ENCODE measurements around the gene TAX1BP1.

Gene TAX1BP1

DNA sequence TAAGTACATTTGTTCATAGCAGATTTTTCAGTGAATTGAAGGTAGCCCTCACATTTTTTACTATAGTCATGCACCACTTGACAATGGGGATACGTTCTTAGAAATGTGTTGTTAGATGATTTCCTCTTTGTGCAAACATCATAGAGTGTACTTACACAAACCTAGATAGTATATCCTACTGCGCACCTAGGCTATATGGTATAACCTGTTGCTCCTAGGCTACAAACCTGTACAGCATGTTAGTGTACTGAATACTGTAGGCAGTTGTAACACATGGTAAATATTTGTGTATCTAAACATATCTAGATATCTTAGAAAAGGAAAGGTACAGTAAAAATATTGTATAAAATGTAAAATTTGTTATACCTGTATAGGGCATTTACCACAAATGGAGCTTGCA, 41.2 kb downstream of the TAX1BP1 start:
- DNase-seq (ENCODE audit: low spot score) = no peak

DNA sequence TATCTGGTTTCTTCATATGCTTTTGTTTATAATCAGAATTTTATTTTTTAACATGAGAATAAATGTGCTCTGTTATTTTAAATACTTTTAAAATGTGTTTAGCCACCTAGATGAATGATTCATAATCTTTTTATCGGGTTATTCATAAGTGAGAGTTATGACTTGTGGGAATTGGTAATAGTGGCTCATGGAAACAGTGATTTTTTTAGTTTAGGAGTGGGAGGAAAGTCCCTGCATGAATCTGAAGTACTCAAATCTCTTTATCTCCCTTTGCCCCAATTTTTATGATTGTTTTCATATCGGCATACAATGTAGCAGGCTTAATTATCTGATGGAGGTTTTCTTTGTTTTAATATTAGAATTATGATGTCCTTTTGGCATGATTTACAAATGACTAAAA, 42.9 kb downstream of the TAX1BP1 start:
- no peak for DNase-seq (ENCODE audit: low spot score)

DNA sequence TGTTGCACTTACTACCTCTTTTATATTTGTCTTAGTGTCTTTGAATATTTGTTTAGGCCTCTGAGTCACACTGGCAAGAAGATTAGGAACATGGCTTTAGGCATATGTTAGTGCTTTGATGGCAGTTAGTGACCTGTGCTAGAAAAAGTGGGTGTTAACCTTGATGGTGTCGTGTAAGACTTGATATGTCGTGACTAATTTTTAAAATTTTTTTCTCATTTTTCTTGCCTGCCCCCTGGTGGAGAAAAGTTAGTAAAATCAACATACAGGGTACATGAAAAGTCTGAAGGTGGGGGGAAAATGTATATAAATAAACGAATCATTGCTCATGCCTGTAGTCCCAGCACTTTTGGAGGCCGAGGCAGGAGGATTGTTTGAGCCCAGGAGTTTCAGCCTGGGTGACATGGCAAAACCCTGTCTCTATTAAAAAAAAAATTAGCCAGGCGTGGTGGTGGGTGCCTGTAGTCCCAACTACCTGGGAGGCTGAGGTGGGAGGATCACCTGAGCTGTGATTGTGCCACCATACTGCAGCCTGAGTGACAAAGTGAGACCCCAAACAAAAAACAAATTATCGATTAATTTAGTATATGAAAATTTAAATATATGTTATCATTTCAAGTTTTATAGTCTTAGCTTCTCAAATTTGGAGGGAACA, 44.6 kb downstream of the TAX1BP1 start:
- peak; percentile 41 for DNase-seq (ENCODE audit: low spot score)

DNA sequence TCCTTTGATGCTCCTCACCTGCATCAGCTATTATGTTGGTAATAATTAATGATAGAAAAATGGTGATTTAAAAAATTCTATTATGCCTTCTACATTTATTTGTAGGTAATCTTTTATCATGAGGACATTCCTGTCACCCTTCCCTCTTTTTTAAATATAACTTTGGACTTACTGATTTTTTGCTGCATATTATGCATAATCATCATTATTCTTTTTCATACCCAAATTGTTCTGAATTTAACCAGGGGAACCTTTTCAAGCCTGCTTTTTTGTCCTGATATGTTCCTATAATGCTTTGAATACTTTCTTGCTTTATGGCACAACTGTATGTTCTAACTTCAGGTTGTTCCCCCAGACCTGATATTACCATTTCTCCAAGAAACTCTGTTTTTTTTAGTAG, 48.5 kb downstream of the TAX1BP1 start:
- no peak for DNase-seq (ENCODE audit: low spot score)

DNA sequence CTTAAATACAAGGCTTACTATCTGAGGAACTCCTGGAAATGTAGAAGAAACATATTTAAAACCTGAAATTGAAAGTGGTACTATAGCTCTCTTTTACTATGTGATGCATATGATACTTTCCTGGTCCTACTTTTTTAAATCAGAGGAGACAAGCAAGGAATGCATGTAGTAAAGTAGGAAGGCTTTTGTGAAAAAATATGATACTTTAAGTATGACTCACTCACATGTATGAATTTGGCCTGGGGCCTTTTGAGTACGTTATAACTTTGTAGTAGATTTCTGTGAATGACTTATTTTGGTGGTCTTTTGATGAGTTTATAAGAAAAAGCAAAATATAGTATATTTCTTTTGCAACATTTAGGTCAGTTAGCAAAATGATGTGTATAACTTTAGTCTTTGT, 53.8 kb downstream of the TAX1BP1 start:
- DNase-seq (ENCODE audit: low spot score) = peak; percentile 30

DNA sequence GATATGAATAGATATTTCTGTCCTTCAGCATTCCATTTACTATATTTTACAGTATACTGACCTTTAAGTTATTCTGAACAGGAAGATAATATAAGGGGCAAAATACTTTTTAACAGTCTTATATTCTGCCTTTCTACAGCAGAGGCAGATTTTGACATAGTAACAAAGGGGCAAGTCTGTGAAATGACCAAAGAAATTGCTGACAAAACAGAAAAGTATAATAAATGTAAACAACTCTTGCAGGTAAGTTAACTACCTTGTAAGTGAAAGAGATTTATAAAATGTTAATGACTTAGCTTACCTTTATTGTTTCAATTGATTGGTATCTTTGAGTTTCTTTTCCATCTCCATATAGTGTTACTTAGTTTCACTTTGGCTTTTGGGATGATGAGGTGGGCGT, 56.0 kb downstream of the TAX1BP1 start:
- DNase-seq (ENCODE audit: low spot score) = no peak

DNA sequence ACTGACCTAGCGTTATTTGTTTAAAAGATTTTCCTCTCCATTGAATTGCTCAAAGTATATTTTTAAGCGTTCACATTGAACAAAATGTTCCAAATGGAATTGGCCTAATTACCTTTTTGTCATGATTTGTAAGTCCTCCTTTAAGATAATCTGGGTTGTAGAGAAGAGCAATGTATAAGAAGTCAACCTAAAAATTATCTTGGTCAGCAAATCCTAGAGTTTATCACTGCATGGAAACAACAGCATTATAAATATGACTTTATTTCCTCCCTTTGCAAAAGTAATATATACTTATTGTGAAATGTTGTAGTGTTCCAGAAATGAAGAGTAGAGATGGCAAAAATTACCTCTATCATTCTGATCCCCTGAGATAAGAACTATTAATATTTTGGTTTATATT, 59.2 kb downstream of the TAX1BP1 start:
- no peak for DNase-seq (ENCODE audit: low spot score)

DNA sequence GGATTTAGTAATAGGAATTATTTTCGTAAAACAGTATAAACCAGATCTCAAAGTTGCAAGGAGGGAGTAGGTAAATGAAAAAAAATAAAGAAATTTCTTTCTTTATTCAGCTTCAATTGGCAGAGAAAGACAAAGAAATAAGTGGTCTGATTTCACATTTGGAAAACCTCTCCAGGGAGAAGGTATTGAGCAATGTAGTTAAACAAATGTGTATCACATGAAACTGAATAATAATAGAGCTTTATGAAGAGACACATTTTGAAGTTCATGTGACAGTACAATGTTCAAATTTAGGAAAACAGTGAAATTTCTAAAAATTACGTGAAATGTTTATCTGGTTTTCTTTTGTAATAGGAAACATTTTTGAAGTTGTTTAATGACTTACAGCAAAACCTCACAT, 63.0 kb downstream of the TAX1BP1 start:
- no peak for DNase-seq (ENCODE audit: low spot score)

DNA sequence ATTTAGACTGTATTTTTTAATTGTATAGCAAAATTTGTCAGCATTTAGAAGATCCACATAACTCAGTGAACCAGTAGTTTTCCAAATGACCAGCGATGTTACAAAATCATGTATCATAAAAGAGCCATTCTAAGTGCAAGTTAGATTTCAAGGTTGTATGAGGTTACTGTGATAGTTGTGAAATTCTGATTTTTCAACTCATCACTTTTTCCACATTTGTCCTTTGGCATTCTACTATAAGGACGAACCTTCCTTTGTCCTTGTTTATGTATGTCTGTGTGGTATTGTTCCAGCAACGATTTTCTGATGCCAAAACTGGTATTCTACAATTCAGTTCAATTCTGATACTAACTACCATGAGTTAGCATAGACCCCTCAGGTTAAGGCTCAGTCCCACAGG, 64.2 kb downstream of the TAX1BP1 start:
- no peak for DNase-seq (ENCODE audit: low spot score)

DNA sequence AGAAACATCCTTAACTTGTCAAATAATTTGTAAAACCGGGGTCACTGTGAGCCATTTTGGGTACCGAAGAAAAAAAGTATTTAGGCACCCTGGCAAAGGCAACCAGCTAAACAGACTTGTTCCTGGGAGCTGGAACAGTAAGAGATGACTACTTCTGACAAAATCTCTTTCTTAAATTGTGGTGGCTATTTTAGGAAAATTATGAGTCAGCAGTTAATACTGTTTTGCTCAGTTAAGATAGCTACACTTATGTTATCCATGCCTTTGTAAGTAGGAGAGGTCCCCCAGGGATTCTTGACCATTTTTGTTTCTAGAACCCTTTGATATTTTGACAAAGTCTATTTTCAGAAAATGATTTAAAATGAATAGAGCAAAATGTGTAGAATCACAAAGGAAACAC, 68.7 kb downstream of the TAX1BP1 start:
- peak; percentile 43 for DNase-seq (ENCODE audit: low spot score)

DNA sequence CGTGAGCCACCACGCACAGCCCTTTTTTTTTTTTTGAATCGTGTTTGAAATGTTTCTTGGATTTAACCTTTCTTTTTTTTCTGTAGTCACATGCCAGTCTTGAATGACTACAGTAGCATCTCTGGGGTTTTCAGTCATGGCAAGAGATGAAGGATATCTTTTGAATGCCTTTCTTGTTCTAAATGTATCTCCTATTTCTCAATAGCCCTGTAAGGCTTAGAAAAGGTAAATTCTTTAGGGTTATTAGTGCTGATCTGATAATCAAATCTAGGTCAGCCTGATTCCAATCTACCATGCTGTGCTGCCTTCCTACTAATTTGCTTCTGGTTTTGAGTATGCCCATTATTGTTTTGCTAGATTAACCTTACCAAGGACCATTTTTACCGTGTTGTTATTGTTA, 70.2 kb downstream of the TAX1BP1 start:
- DNase-seq (ENCODE audit: low spot score) = peak; percentile 50

DNA sequence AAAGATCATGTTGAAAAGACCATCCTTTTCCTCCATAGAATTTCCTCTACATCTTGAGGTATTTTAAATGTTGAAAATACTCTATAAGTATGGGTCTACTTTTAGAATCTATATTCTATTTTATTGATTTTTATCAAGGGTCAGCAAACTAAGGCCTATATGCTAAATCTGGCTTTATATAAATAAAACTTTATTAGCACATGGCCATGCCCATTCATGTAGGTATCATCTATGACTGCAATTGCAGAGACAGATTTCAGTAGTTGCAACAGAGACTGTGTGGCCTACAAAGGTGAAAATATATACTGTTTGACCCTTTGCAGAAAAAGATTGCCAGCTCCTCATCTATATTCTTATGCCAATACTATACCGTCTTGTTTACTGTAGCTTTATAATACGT, 72.7 kb downstream of the TAX1BP1 start:
- DNase-seq (ENCODE audit: low spot score) = no peak

DNA sequence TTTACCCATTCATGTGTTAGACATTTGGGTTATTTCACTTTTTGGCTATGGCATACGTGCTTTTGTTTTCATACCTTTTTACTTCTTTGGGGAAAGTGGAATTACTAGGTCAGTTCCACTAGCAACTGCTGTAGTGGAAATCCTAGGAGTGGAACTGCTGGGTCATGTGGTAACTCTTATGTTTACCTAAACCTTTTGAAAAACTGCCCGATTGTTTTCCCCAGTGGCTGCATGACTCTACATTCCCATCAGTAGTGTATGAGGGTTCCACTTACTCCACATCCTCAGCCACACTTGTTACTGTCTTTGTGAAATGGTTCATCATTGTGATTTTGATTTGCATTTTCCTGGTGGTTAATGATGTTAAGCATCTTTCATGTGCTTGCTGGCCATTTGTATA, 82.3 kb downstream of the TAX1BP1 start:
- no peak for DNase-seq (ENCODE audit: low spot score)

DNA sequence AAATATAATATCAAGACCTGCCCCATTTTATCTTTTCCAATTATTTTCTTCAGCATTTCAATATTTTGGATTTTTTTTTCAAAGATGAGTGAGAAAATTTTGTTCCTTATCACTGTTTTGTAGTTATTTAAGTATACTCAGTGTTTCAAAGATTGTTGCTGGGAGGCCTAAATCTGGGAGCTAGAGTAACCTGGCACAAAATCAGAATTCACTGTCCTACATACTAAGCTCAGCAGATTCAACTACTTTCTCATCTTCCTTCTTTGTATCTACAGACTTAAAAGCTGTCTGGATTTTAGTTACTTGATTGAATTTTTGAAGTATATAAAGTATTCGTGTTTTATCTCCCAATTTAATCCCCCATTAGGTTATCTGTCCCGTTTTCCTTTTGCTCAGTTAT, 85.9 kb downstream of the TAX1BP1 start:
- no peak for DNase-seq (ENCODE audit: low spot score)

DNA sequence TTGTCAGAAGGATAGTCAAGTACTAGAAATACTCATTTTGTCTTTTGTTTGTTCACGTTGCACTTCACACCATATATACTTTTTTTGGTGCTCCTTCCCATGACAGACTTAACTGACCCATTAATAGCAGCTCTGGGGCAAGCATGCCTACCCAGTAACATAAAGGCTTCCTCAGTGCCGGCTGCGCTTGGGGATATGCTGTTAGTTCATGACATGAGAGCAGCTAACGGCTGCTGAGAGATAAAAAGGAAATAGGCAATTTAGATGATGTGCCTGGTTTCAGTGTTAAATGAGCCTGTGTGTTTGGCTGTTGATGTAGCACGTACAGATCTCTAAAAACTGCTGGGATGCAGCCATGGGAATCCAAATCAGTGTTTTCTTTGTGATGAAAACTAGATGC, 86.4 kb downstream of the TAX1BP1 start:
- no peak for DNase-seq (ENCODE audit: low spot score)

DNA sequence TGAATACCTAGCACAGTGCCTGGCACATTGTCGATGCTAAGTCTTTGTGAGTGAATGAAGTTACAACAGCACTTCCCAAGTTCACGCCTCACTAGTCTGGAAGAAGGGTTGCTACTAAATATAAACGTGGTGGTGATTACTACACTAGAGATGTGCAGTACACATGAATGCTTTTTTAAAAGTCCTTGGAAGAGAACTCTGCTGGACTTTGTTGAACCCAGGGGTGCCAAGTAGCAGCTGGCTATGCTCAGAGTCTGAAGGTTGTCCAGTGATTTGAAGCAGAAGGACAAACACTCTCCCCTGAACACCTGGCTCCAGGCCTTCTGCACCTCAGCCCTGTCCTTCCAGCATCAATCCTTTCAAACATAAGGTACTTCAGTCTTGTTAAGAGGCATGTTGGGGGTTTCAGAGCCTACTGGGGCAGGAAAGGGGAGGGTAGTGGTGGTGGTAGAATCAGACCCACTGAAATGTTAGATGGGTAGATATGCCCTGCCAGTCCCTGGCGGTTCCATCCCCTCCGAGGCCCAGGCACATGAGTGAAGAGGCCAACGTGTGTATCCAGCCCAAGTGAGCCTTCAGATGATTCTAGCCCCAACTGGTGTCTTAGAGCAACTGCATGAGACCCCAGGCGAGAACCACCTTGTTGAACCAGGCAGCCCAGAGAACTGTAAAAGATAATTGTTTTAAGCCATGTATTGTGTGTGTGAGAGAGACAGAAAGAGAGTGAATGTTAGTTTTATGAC, 94.4 kb downstream of the TAX1BP1 start:
- DNase-seq (ENCODE audit: low spot score) = no peak

DNA sequence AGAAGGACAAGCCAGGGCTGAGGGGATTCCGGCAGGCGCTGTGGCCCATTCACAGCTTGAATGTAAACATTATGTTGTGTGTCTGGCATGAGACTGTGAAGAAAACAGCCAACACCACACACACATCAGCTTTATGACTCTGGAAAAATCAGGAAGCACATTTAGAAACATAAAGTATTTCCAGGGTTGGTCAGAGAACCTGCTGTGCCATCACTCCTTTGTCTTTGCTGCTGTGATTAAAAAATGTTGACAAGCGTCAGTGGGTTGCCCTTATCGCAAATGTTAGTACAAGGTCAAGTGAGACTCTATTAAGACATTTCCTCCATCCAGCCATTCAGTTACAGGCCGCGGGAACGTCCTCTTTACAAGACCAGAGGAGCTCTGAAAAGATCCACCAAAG, 95.4 kb downstream of the TAX1BP1 start:
- DNase-seq (ENCODE audit: low spot score) = no peak

DNA sequence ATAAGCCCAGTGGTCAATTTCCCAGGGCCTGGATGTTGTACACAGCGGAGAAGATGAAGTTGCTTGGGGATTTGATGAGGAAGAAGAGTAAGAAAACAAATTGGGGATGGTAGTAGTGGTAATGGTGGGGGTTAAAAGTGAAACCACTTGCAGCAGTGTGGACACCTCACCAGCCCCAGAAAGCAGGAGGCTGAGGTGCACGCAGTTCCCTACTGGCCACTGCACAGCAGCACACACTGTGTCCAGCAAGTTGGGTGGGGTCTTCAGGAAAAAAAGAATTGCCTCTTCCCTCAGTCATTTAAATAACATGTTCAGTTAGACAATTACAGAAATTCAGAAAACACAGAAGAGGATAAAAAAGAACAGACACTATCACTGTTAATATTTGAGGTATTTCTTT, 96.6 kb downstream of the TAX1BP1 start:
- DNase-seq (ENCODE audit: low spot score) = no peak

DNA sequence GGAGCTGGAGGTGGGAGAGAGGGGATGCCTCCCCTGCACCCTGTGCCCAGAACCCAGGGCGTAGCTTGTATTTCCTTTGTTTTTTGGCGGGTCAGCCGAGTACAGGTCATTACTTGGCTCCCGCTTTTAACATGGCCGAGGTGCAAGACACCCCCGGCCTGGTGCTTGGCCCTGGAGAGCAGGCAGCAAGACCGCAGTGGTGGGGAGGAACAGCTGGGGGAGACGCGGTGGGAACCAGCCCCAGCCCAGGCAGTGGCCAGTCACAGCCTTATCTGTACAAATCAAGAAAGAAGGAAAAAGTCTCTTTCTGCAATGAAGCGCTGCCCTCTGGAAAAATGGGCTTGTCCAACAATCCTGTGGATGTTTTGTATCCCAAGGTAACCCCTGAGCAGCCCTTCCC, 99.1 kb downstream of the TAX1BP1 start:
- DNase-seq (ENCODE audit: low spot score) = no peak

DNA sequence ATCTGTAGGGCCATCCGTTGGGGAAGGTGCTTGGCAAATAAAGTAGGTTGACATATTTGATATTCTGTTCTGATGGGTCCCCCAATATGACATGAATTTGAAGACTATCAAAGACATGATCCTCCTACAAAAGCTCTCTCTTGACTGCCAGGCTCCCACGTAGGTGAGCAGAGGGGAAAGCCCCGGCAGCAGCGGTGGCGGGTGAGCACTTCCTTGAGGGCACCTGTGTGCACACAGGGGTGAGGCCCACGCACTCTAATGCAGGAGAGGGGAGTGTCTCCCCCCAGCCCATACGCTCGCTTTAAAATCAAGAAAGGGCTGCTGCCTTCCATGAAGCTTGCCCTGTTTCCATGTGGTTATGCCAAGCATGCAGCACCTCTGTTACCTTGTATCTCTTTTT, 100.4 kb downstream of the TAX1BP1 start:
- DNase-seq (ENCODE audit: low spot score) = no peak

DNA sequence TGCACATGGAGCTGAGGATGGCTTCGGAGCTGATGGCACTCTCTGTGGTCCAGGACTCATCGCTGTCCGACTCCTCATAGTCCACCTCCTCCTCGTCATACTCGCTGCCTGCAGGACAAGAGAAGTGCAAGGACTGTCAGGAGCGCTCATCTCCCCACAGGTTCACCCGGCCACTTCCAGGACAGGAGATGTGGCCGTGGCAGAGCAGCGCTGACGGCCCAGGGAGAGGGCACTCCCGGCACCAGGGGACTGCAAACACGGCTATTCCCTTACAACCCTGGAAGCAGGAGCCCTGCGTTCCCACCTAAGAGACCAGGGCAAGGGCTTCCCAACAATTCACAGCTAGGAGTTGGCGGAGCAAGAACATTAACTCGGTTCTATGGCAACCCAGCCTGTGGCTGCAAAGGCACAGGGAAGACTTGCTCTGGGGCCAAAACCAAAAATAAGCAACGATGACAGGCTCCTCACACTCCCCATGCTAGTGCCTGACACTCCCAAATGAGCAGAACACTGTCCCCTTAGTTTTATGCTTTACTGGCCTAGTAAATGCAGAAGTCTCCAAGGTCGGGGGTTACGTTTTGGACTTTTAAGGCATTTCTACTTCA, 100.9 kb downstream of the TAX1BP1 start:
- DNase-seq (ENCODE audit: low spot score) = no peak

DNA sequence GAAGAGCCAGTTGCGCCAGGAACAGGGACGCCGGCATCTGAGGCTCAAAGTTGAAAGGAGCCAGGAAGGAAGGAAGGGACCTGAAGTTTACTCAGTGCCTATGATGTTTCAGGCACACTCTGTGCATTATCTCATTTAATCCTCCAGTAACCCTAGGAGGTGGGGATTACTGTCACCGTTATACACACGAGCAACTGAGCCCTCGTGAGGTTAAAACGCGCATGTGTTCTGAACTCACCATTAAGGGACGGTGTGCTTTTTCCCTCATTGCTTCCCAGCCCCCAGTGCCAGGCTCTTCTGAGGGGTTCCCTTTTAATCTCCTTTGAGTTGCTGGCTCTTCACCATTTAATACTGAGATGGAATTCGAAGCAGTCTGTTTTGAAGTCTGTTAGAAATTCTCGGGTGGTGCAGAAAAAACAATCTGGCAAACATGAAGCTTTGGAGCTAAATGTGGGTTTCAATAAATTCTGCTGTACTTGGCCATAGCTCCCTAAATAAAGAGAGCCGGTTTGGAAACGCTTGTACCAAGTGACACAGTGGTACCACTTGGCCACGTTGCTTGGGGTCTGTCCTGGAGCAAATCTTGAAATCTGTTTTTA, 102.2 kb downstream of the TAX1BP1 start:
- no peak for DNase-seq (ENCODE audit: low spot score)

DNA sequence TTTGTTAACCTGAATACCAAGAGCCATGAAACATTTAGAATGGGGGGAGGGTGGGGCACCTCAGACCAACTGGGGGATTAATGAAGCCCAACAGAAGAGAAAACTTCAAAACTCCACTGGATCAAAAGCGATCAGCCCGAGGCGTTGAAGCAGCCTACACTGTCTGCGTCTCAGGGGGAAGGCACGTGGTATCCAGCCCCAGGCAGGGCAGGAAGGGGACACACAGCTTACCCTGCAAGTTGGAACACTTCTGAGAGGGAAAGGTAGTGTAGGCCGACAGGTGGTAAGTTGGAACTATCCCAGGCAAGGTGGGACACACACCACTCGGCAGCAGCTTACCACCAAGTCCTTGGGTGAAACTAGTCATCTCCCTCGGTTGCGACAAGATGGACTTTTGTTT, 102.9 kb downstream of the TAX1BP1 start:
- DNase-seq (ENCODE audit: low spot score) = no peak
